ENCODE results near the gene CYS1.
"Not testable (repeated sequence)": the region's sequence is repeated elsewhere in the genome, so short reads cannot be mapped to it uniquely, and the experiment has no call there.

The CYS1 gene

DNA sequence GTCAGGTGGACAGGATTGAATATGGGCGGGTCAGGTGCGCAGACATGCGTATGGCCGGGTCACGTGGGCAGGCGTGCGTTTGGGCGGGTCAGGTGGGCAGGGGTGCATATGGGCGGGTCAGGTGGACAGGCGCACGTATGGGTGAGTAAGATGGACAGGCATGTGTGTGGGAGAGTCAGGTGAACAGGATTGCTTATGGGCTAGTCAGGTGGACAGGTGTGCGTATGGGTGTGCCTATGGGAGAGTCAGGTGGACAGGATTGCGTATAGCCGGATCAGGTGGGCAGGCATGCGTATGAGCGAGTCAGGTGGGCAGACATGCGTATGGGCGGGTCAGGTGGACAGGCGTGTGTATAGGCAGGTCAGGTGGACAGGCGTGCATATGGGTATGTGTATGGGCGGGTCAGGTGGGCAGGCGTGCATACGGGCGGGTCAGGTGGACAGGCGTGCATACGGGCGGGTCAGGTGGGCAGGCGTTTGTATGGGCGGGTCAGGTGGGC lies 67.2 kb downstream of the CYS1 start:
- ATAC-seq (ENCODE audit: low read depth) = 0 out of 3 replicates have a peak, but pooled peaks have one; percentile 28
- DNase-seq (ENCODE audit: low spot score) = no peak
- Histone ChIP-seq H3K27me3 (ENCODE audit: insufficient read depth, poor library complexity, severe bottlenecking) (no peaks in the 10 kb centered on the region), H3K4me3 (ENCODE audit: severe bottlenecking) (no peak overlapping the region), H3K9me3 (ENCODE audit: severe bottlenecking) (no peaks in the 10 kb centered on the region), H3K4me1 (ENCODE audit: insufficient read depth, poor library complexity, severe bottlenecking) (no peaks in the 10 kb centered on the region), H3K27ac (ENCODE audit: poor library complexity, severe bottlenecking) (no peak overlapping the region), H3K36me3 (ENCODE audit: low read depth) (no peaks in the 10 kb centered on the region)
- TF ChIP-seq, protein P1, sequence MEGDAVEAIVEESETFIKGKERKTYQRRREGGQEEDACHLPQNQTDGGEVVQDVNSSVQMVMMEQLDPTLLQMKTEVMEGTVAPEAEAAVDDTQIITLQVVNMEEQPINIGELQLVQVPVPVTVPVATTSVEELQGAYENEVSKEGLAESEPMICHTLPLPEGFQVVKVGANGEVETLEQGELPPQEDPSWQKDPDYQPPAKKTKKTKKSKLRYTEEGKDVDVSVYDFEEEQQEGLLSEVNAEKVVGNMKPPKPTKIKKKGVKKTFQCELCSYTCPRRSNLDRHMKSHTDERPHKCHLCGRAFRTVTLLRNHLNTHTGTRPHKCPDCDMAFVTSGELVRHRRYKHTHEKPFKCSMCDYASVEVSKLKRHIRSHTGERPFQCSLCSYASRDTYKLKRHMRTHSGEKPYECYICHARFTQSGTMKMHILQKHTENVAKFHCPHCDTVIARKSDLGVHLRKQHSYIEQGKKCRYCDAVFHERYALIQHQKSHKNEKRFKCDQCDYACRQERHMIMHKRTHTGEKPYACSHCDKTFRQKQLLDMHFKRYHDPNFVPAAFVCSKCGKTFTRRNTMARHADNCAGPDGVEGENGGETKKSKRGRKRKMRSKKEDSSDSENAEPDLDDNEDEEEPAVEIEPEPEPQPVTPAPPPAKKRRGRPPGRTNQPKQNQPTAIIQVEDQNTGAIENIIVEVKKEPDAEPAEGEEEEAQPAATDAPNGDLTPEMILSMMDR (IDR thresholded peaks at IDR 0.05; ENCODE audit: poor library complexity, severe bottlenecking) = no peak

DNA sequence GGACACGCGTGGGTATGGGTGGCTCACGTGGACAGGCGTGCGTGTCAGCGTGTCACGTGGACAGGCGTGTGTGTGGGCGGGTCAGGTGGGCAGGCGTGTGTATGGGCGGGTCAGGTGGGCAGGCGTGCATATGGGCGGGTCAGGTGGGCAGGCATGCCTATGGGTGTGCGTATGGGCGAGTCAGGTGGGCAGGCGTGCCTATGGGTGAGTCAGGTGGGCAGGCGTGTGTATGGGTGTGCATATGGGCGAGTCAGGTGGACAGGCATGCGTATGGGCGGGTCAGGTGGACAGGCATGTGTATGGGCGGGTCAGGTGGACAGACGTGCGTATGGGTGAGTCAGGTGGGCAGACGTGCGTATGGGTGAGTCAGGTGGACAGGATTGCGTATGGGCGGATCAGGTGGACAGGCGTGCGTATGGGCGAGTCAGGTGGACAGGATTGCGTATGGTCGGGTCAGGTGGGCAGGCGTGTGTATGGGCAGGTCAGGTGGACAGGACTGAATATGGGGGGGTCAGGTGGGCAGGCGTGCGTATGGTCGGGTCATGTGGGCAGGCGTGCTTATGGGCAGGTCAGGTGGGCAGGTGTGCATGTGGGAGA lies 67.7 kb downstream of the CYS1 start:
- ATAC-seq (ENCODE audit: low read depth); H3K4me3 ChIP-seq (ENCODE audit: severe bottlenecking); H3K9me3 ChIP-seq (ENCODE audit: severe bottlenecking); DNase-seq (ENCODE audit: low spot score); H3K27ac ChIP-seq (ENCODE audit: poor library complexity, severe bottlenecking); H3K27me3 ChIP-seq (ENCODE audit: insufficient read depth, poor library complexity, severe bottlenecking); H3K36me3 ChIP-seq (ENCODE audit: low read depth); H3K4me1 ChIP-seq (ENCODE audit: insufficient read depth, poor library complexity, severe bottlenecking): not testable (repeated sequence)

DNA sequence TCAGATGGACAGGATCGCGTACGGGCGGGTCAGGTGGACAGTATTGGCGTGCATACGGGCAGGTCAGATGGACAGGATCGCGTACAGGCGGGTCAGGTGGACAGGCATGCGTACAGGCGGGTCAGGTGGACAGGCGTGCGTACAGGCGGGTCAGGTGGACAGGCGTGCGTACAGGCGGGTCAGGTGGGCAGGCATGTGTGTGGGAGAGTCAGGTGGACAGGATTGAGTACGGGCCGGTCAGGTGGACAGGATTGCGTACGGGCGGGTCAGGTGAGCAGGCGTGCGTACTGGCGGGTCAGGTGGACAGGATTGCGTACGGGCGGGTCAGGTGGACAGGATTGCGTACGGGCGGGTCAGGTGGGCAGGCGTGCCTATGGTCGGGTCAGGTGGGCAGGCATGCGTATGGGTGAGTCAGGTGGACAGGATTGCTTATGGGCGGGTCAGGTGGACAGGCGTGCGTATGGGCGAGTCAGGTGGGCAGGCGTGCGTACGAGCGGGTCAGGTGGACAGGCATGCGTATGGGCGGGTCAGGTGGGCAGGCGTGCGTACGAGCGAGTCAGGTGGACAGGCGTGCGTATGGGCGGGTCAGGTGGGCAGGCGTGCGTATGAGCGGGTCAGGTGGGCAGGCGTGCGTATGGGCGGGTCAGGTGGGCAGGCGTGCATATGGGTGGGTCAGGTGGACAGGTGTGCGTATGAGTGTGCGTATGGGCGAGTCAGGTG lies 68.4 kb downstream of the CYS1 start:
- not testable (repeated sequence) for ATAC-seq (ENCODE audit: low read depth); H3K27ac ChIP-seq (ENCODE audit: poor library complexity, severe bottlenecking); H3K27me3 ChIP-seq (ENCODE audit: insufficient read depth, poor library complexity, severe bottlenecking); DNase-seq (ENCODE audit: low spot score); H3K4me3 ChIP-seq (ENCODE audit: severe bottlenecking); H3K4me1 ChIP-seq (ENCODE audit: insufficient read depth, poor library complexity, severe bottlenecking); H3K36me3 ChIP-seq (ENCODE audit: low read depth); H3K9me3 ChIP-seq (ENCODE audit: severe bottlenecking)

DNA sequence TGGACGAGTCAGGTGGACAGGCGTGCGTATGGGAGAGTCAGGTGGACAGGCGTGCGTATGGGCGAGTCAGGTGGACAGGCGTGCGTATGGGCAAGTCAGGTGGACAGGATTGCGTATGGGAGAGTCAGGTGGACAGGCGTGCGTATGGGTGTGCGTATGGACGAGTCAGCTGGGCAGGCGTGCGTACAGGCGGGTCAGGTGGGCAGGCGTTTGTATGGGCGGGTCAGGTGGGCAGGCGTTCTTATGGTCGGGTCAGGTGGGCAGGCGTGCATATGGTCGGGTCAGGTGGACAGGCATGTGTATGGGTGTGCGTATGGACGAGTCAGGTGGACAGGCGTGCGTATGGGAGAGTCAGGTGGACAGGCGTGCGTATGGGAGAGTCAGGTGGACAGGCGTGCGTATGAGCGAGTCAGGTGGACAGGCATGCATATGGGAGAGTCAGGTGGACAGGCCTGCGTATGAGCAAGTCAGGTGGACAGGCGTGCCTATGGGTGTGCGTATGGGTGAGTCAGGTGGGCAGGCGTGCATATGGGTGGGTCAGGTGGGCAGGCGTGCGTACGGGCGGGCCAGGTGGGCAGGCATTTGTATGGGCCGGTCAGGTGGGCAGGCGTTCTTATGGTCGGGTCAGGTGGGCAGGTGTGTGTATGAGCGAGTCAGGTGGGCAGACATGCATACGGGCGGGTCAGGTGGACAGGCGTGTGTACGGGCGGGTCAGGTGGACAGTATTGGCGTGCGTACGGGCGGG lies 69.2 kb downstream of the CYS1 start:
- H3K4me3 ChIP-seq (ENCODE audit: severe bottlenecking); ATAC-seq (ENCODE audit: low read depth); DNase-seq (ENCODE audit: low spot score); H3K27me3 ChIP-seq (ENCODE audit: insufficient read depth, poor library complexity, severe bottlenecking); H3K9me3 ChIP-seq (ENCODE audit: severe bottlenecking); H3K27ac ChIP-seq (ENCODE audit: poor library complexity, severe bottlenecking); H3K4me1 ChIP-seq (ENCODE audit: insufficient read depth, poor library complexity, severe bottlenecking); H3K36me3 ChIP-seq (ENCODE audit: low read depth): not testable (repeated sequence)

DNA sequence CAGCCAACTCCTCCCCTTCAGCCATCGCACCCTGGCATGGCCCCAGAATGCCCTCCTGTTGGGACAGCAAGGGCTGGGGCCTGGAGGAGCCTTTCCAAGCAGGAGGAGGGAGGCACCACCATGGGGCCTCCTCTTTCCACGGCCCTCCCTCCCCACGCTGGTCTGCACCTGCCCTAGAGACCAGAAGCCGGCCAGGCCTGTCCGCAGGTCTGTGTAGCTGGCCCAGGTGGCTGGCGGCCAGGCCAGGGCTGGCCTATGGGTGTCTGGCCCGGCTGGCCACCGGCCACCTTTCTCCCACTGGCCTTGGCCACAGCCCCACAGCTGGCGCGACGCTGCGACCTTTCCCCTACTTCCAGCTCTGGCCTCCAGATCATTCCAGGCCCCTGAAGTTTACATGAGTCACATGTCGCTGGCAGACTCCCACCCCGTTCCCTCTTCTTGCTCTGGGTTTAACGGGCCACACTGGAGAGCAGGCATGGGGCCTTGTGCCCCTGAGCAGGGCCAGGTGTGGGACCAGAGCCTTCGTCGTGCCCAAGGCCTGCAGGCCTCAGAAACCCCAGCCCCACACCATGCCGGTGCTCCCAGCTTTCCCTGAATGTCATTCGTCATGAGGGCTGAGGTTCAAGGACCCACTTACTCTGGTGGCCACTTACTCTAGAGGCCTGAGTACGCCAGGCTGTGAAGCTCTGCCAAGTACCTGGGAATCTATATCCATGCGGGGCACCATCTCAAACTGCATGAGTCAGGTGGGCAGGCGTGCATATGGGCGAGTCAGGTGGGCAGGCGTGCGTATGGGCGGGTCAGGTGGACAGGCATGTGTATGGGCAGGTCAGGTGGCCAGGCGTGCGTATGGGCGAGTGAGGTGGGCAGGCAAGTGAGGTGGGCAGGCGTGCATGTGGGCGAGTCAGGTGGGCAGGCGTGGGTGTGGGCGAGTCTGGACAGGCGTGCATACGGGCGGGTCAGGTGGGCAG lies 70.1 kb downstream of the CYS1 start:
- Histone ChIP-seq H3K9me3 (ENCODE audit: severe bottlenecking) (no peaks in the 10 kb centered on the region), H3K4me1 (ENCODE audit: insufficient read depth, poor library complexity, severe bottlenecking) (no peaks in the 10 kb centered on the region), H3K36me3 (ENCODE audit: low read depth) (no peaks in the 10 kb centered on the region), H3K27ac (ENCODE audit: poor library complexity, severe bottlenecking) (no peak overlapping the region), H3K27me3 (ENCODE audit: insufficient read depth, poor library complexity, severe bottlenecking) (no peaks in the 10 kb centered on the region), H3K4me3 (ENCODE audit: severe bottlenecking) (no peak overlapping the region)
- TF ChIP-seq, protein P1 (IDR thresholded peaks at IDR 0.05; ENCODE audit: poor library complexity, severe bottlenecking) = no peak
- DNase-seq (ENCODE audit: low spot score) = no peak
- ATAC-seq (ENCODE audit: low read depth) = no peak
